Uterus (tissue), 4 donors: ENCODE measurements around the gene FIBP. TPM values are rescaled to one million over a fixed set of nuclear protein-coding genes. Genes with fewer than 3 reads are reported as not detected.

Experiments used
- DNase-seq, 2 donors: peaks; one replicate each; pipeline ENCODE4 v3.0.0-alpha.2; 2019 to 2020
- H3K27ac ChIP-seq, 2 donors: fragments of 200-600 bp; sonication (generic); 1 replicate in 1 of 2; 2 replicates in 1 of 2; pipeline ENCODE4 v1.5.1; 2016 to 2018
- H3K27me3 ChIP-seq, 2 donors: fragments of 200-600 bp; sonication (generic); one replicate each; pipeline ENCODE4 v1.5.1; 2018 to 2019; ENCODE audit warnings: control low read depth in 1 of 2
- H3K36me3 ChIP-seq, 2 donors: fragments of 200-600 bp; sonication (generic); one replicate each; pipeline ENCODE4 v1.5.1; 2019; ENCODE audit warnings: control low read depth in 1 of 2
- H3K4me1 ChIP-seq, 2 donors: fragments of 200-600 bp; sonication (generic); one replicate each; pipeline ENCODE4 v1.5.1; 2018 to 2019; ENCODE audit warnings: control low read depth in 1 of 2
- H3K4me3 ChIP-seq, 2 donors: fragments of 200-600 bp; sonication (generic); 1 replicate in 1 of 2; 2 replicates in 1 of 2; pipeline ENCODE4 v1.5.1; 2018 to 2019; ENCODE audit warnings: mild to moderate bottlenecking in 1 of 2
- H3K9me3 ChIP-seq, 2 donors: fragments of 200-600 bp; sonication (generic); one replicate each; pipeline ENCODE4 v1.5.1; 2019; ENCODE audit warnings: control low read depth in 1 of 2
- CTCF ChIP-seq, 4 experiments: fragments of 200-600 bp in 2 of 4; fragments of 450-650 bp in 2 of 4; sonication (generic) in 2 of 4; IDR thresholded peaks; one replicate each; pipeline ENCODE4 v1.5.1; 2016 to 2019; ENCODE audit warnings: antibody characterized with exemption in 4 of 4, mild to moderate bottlenecking in 2 of 4, moderate library complexity in 1 of 4
- POLR2A ChIP-seq, 2 donors: fragments of 450-650 bp; IDR thresholded peaks; one replicate each; pipeline ENCODE4 v1.6.1; 2016; ENCODE audit warnings: antibody characterized with exemption in 2 of 2, mild to moderate bottlenecking in 1 of 2, moderate library complexity in 1 of 2
- intact Hi-C: fragments of 100-400 bp; cut with DNase I; formaldehyde crosslinking; loops from one replicate; pipeline ENCODE4 v1.15.1; 2023; ENCODE audit warnings: low total_unique reads
- total RNA-seq, 4 donors: library from RNA; depleted of rRNA in 3 of 4; stranded (reverse); fragments of >200 nt in 3 of 4; gene quantifications; one replicate each; pipeline versions ENCODE4 v1.1.0 to v1.2.4, GENCODE V29; 2014 to 2023
- donor health status: DM: yes; HTN: yes; CAD: no.

FIBP gene
- total RNA-seq, 4 donors from 2014 or later: 39.7 to 239 (median 52.2) TPM

GRCh38 chr11:65921033-65921555, 32.8 kb upstream of the FIBP start:
- peak overlapping the region in 1 of 2 donors; percentile 94 for H3K27ac ChIP-seq
- intact Hi-C loops: no loop called here
- no peak for TF ChIP-seq CTCF (IDR thresholded peaks at IDR 0.05)
- no peak for TF ChIP-seq POLR2A (IDR thresholded peaks at IDR 0.05)
- no peak overlapping the region for H3K4me3 ChIP-seq
- H3K27me3 ChIP-seq: no peaks in the 10 kb centered on the region
- H3K36me3 ChIP-seq: no peaks in the 10 kb centered on the region
- H3K9me3 ChIP-seq: no peaks in the 10 kb centered on the region
- peaks cover 23 to 30% of the 10 kb centered on the region in 2 donors for H3K4me1 ChIP-seq
- DNase-seq: no peak

- DNase-seq: peak; percentile 35
- intact Hi-C loops: no loop called here
- Histone ChIP-seq H3K9me3 (no peaks in the 10 kb centered on the region), H3K27me3 (no peaks in the 10 kb centered on the region), H3K4me1 (peaks cover 23 to 37% of the 10 kb centered on the region in 2 donors), H3K36me3 (no peaks in the 10 kb centered on the region), H3K4me3 (peak overlapping the region; percentile 73 to 97), H3K27ac (peak overlapping the region; percentile 82 to 94)
- TF ChIP-seq CTCF (IDR thresholded peaks at IDR 0.05): no peak
- TF ChIP-seq POLR2A (IDR thresholded peaks at IDR 0.05): no peak
Measured at GRCh38 chr11:65920372-65920802, 32.1 kb upstream of the FIBP start.

GRCh38 chr11:65919573-65920371, 31.5 kb upstream of the FIBP start:
- peak overlapping the region; percentile 82 to 94 for H3K27ac ChIP-seq
- peaks cover 23 to 39% of the 10 kb centered on the region in 2 donors for H3K4me1 ChIP-seq
- peak overlapping the region; percentile 73 to 97 for H3K4me3 ChIP-seq
- H3K27me3 ChIP-seq: no peaks in the 10 kb centered on the region
- TF ChIP-seq POLR2A (IDR thresholded peaks at IDR 0.05): no peak
- TF ChIP-seq CTCF (IDR thresholded peaks at IDR 0.05): no peak
- no peaks in the 10 kb centered on the region for H3K36me3 ChIP-seq
- H3K9me3 ChIP-seq: no peaks in the 10 kb centered on the region
- peak in 1 of 2 donors; percentile 60 for DNase-seq
- intact Hi-C loops: no loop called here

DNA sequence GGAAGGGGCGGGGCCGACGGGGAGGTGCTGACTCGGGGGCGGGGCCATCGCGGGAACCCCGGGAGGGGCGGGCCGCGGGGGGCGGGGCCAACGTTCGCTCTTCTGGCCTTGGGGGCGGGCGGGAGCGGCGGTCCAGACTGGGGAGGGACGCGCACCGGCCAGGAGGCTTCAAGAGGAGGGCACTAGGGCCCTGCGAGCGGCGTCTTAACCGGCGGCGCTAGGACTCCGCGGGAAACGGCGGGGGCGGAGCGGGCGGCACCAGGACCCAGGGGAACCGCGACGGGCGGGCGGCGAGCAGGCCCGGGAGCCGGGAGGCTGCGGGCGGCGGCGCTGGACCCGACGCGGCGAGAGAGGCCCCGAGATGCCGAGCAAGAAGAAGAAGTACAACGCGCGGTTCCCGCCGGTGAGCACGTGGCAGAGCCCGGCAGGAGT, 30.9 kb upstream of the FIBP start, which contains the start of gene DRAP1:
Gene DRAP1 (plus strand): TSS at position 286 of the 432 bp plus-strand sequence. CDS start 76 bp downstream, at position 362.
- no peaks in the 10 kb centered on the region for H3K27me3 ChIP-seq
- peak within 1 kb of the TSS; percentile 94 to 97 for H3K27ac ChIP-seq
- H3K36me3 ChIP-seq: no peaks in the 10 kb centered on the region
- intact Hi-C loops: no loop called here
- peak in 2 of 4 experiments; percentile 57 to 58 for TF ChIP-seq CTCF (IDR thresholded peaks at IDR 0.05)
- TF ChIP-seq POLR2A (IDR thresholded peaks at IDR 0.05): peak; percentile 66 to 71
- H3K4me3 ChIP-seq: peak within 1 kb of the TSS; percentile 90 to 98
- no peaks in the 10 kb centered on the region for H3K9me3 ChIP-seq
- peaks cover 23 to 39% of the 10 kb centered on the region in 2 donors for H3K4me1 ChIP-seq
- peak; percentile 98 to 99 for DNase-seq
